Stimulated activated CD4-positive, alpha-beta T cell treated with anti-CD3 and anti-CD28 coated beads, Interleukin-1b, Interleukin-23, amount 100 ng/mL, for 1 hour (primary cell): ENCODE measurements around the gene MRPS24.

Experiments used
- DNase-seq, 2 donors: peaks; one replicate each; pipeline ENCODE4 v3.0.0-alpha.2; 2020; ENCODE audit warnings: low read depth in 2 of 2

Gene MRPS24

DNA sequence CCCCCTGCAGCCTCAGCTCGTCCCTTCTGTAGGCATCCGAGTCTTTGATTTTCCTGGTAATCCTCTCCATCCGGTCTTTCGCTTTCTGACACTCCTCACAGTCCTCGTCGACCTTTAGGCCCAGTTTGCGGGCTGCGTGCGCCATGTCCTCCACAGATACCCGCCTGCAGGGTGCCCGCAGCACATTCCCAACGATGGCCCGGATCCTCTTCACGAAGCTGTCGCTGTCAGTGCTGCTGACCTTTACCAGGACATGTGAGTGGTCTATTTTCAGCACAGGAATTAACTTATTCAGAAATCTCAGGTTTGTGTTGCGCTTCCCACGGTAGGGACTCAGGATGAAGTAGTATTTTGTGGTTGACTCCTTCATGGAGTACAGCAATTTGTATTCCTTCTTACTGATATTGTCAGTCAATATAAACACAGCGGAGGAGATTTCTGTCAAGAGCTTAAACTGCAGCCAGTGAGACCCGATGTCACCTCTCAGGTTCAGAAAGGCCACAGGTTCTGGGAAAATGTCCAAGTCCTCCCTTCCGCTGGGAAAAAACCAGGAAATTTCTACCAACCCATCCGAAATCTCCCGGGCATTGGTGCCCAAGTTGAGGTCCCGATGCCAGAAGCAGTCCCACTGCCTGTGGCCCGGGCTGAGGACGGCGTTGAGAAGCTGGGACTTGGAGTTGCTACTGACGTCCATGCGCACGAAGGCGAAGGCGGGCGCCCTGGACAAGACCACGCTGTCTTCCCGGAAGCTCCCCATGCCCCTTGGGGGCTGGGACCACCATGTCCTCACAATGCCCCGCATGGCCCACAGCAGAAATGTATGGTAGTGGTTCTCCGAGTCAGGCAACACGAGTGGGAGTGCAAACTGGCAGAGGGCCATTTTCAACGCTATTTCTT, 8.9 kb upstream of the MRPS24 start:
- no peak for DNase-seq

DNA sequence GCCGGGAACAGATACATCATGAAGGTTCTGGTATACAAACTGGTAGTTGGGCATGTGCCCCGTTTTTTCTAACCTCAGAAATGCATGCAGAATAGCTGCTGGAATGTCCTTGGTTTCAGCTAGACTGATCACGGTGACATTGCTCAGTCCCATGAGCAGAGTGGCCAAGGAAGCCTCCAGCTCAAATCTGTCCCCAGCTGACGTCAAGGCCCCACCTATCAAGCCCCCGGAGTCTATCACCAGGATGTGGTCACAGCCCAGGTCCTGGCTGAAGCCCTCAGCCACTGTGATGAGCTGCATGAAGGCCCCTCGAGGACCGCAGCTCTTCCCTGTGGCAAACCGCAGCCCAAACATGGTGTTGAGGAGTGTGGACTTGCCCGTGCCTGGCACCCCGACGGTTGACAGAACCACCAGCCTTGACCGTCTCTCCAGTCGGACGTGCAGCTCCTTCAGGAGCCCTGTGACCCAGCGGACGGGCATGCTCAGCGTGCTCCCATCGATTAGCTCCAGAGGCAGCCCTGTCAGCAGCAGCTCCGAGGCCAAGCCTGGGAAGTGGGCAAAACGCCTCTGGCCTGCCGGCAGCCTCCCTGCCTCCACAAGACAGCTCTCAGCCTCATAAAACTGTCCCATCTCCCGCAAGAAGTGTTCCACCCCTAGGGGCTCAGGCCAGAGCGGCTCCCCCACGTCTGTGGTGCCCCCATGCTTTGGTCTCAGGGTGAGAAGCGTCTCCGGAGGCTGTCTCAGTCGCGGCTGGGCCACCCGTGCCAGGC, 7.8 kb upstream of the MRPS24 start:
- no peak for DNase-seq

DNA sequence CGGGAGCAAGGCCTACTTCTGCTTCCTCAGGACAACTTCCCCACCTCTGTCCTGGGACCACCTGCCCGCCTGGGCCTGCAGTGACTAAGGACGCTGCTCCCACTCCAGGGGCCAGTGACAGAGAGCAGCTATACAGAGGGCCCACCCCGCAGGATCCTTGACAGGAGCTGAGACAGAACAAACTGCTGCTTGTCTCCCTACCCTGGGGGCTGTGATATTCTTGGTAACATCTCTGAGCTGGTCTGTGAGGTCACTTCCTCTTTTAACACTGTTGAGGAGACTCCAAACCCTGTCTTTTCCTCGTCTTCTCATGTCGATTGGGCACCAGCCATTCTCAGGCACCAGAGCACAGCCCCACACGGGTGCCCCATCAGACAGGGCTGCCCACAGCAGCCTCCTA, 6.9 kb upstream of the MRPS24 start:
- DNase-seq, result no peak

DNA sequence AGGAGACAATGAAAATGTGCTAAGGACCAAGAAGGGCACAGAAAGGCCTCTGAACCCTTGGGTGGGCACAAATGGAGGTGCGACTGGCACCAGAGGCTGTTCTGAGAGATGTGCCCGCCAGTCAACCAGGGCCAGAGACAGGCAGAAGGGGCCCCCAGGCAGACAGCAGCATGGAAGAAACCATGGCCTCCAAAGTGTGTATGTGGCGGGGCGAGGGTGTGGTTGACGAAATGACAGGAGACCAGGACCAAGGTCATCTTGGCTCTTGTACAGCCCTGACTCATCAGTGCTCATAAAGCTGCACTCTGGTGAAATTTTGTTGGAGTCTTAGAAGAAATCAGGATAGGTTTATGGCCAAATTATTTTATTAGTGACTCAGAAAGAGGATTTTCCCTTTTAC, 4.0 kb upstream of the MRPS24 start:
- no peak for DNase-seq

DNA sequence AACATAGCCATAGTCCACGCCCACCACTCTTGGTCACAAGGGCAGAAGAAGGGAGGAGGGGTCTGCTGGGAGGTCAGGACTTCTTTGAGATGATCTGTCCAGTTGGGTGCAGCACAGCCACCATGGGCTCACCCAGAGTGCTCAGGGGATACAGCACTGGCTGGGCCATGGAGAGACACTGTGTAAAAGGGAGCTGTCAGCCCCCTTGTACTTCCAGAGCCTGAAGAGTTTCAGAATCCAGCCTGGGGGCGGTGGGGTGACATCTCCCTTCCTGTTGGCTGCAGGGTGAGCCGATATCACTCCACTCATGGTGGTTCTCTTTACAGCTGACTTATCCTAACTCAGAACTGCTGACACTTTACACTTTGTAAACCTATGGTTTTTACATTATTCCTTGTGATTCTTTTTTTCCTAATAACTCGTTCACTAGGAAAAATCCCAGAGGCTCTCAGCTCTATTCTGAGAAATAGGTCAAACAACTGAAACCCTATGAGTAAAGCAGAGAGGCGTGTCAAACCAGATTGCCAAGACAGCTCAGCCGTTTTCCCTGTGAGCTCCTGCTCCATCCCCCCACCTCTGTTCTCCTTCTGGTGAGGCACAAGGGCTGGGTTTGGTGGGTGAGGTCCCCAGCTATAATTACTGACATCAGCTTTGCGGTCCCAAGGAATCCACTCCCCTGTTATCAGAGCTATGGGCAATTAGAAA, 3.2 kb upstream of the MRPS24 start:
- DNase-seq, result no peak

DNA sequence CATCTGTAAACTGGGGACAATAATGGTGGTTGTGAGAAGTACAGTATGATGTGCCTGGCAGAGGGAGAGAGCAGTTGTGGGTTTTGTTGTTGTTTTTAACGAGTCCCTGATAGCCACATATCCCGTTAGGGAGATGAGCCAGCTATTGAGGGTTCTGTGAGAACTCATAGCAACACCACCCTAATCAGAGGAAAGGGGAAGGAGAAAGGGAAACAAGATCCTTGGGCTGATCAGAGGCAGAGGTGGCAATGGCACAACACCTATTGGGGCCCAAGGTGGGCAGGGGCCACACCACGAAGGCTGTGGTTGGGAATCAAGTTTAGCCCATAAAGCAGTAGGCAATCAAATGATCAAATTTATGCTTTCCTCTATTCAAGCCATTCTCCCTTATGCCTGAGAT, 1.7 kb upstream of the MRPS24 start:
- no peak for DNase-seq

DNA sequence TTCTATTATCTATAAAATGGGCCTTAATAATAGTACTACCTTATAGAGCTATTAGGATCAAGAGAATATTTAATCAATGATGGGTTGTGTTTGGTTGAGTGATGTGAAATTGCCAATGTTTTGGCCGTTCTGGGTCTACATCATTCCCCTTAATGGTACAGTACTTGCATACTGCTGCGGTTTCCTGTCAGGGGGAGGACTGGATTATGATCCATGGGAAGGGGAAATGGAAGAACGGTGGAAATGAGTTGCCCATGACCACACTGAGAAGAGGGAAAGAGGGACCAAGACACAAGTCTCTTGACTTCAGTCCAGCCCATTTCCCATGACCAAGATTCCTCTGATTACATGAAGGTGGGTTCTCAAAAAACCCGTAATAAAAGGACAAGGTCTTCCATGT, 999 bp upstream of the MRPS24 start:
- DNase-seq, result no peak

DNA sequence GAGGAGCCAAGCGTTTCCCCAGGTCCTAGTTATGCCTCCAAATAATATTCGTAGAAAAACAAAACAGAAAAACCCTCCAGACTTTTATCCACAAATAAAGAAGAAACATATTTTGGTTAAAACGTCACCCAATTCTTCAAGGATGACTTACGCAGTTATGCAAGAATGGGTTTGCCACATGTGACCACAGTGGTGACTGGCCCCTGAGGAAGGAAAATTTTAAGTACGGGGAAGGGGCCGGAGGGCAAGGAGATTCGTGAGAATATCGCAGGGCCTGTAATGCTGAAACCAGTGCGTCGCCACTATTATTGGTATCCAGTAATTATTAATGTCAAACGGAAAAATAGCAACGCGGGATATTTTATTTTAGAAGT, 537 bp upstream of the MRPS24 start:
- DNase-seq, result no peak

DNA sequence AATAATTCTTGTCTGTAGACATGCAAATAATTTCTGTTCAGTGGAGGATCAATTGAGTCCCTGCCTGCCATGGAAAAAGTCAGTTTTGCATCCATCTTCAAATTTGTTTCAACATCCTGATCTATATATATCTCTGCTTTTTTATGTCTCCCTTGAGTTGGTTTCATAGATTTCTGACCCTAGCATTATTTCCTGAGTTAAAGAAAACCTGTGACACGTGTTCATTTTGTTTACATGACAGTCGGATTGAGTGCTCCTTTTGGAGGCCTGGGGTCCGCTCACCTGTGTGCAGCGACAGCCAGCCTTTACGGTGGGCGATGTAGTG, 674 bp downstream of the MRPS24 start:
- DNase-seq, result no peak

DNA sequence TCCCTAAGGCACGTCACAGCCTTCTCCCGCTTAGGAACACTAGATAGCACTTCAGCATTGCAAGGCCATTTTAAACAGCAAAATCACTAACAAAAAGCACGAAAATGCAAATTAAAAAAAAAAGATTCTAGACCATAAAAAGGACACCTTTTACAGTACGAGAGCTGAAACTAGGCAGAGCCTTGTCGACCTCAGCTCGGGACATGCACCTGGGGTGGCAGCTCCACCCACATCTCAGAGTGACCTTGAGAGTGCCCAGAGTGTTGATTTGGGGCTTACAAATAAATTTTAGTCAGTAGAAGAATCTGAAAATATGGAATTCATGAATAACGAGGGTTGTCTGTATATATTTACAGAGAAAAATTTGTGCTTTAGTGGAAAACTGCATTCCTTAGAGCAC, 1.1 kb downstream of the MRPS24 start:
- DNase-seq, result no peak

DNA sequence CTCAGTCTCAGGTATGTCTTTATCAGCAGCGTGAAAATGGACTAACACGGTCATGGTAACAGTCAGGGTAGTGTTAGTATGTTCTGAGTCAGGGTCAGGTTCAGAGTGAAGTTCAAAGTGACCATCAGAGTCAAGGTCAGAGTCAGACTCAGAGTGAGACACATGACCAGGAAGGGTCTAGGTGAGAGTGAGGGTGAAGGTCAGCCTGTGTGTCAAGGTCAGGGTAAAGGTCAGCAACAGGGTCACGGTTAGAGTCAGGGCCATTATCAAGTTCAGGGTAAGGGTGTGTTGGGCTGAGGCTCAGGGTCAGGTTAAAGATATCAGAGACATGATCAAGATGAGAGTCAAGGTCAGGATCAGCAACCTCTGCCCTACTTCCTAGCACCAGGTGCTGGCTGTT, 4.0 kb downstream of the MRPS24 start:
- DNase-seq, result no peak

DNA sequence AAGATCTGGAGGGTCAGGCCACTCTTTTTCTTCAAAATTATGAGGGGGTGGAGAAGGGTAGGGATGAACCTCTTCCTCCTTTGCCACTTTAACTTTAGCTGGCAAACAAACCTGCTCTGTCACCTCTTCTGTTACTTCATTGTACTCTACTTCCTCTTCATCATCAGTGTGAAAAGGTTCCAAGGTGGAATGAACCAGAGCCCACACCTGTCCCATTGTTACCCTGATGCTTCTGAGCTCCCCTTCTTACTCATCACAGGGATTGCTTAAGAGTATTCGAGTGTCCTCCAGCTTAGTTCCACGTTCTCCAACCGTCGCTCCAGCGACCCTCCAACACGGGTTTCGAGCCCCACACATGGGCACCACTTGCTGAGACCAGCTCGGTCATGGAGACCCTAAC, 5.2 kb downstream of the MRPS24 start:
- no peak for DNase-seq

DNA sequence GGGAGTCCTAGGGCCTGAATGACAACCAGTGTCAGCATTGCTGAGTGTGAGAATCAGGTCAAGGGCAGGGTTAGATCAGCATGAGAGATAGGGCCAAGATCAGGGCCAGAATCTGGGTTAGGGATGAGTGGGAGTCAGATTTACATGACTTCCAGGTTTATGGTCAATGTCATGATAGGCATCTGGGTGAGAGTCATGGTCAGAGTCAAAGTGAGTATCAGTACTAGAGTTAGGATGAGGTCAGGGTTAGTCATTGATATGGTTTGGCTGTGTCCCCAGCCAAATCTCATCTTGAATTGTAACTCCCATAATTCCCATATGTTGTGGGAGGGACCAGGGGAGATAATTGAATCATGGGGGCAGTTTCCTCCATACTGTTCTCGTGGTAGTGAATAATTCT, 12.3 kb downstream of the MRPS24 start:
- no peak for DNase-seq

DNA sequence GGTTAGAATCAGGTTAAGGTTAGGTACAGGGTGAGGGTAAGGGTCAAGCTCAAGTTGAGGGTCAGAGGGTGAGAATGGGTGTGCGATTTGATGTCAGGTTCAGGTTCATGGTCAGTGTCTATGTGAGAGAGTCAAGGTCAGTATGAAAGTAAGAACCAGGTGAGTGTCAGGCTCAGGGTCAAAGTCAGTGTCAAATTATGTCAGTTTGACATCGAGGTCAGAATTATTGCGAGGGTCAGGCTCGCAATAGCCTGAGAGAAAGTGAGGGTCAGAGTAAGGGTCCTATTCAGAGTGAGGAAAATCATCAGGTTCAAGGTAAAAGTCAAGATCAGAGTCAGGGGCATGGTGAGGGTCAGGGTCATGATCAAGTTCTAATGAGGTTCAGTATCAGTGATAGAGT, 13.0 kb downstream of the MRPS24 start:
- DNase-seq, result no peak

DNA sequence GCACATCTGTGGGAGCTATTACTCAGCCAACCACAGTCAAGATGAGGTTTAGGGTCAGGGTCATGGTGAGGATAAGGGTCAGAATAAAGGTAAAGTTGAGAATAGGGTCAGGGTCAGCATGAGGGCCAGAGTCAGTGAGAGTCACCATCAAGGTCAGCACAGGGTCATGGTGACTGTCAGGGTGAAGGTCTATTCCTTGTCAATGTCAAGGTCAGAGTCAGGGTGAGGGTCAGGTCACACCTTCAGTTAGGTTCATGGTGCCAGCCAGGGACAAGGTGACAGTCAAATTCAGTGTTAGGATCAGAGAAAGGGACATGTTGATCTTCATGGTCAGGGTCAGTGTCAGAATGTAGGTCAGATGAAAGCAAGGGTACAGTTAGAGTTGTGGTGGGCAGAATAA, 14.1 kb downstream of the MRPS24 start:
- no peak for DNase-seq

DNA sequence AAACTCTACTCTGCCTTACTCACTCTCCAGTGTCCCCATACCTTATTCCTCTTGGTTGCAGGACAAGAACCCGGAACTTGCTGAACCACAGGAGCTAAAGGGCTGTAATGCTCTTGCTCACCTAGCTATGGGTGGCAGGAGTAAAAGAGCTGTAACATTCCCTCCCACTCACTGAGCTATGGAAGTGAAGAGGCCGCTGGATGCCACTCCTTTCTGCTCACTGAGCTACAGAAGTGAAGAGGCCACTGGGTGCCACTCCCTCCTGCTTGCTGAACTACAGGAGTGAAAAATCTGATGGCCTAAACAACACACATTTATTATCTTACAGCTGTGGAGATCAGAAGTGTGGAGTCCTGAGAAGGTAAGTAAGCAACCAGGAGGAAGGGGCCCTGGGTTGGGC, 17.5 kb downstream of the MRPS24 start:
- no peak for DNase-seq

DNA sequence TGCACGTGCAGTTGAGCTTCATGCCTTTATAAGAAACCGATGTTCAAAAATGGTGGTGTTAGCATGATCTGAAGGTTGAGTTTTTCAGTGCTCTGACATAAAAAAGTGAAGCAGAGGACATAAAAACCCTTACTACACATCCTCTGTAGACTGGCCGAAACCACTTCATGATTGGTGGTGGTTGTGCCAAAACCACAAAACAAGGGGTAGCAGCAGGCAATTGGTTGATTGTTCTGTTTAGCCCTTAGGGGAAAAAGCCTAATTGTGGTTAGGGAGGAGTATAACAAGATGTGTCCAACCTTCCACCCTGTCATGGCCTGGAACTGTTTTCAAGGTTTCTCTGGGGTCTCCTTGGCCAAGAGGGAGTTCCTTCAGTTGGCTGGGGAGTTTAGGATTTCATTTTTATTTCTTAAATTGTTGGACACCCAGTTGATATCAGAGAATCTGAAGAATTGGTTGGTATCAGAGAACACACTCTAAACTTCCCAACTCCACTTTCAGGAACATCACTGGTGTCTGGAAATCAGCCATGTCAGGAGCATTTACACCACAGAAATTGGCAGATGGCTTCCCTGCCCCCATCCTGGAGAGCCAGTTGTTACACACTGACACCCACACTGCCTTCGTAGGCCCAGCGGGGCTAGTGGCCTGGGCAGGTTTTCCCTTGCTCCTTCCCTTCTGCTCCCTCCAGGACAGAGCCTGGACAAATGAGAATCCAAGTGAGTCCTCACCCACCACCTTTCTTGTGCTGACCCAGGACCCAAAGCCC, 18.8 kb downstream of the MRPS24 start:
- DNase-seq, result no peak

DNA sequence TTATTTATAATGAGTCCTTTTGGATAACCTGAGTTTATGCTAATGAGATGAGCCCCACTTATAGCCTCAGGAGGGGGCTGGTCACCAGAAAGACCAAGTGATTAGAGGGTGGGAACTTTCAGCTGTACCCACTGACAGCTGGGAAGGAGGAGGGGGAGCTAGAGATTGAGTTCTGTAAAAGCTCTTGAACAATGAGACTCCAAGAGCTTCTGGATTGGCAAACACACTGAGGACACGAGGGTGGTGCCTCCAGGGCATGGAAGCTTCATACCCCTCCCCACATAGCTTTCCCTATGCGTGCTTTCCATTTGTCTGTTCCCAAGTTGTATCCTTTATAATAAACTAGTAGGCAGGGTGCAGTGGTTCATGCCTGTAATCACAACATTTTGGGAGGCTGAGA, 20.3 kb downstream of the MRPS24 start:
- no peak for DNase-seq

DNA sequence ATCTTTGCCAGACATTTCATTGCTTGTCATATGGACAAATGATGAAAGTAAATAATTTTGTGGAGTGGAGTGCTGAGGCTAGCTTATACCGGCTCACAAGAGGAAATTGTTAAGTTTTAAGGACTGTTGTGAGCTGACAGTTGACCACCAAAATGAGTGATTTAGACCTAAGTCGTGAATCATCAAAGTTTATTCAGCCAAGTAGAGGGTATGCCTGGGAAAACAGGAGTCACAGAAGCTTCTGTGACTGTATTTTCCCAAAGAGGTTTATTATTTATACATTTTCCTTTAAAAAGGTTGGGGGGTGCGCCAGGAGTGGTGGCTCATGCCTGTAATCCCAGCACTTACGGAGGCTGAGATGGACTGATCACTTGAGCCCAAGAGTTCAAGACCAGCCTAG, 21.8 kb downstream of the MRPS24 start:
- DNase-seq, result no peak

DNA sequence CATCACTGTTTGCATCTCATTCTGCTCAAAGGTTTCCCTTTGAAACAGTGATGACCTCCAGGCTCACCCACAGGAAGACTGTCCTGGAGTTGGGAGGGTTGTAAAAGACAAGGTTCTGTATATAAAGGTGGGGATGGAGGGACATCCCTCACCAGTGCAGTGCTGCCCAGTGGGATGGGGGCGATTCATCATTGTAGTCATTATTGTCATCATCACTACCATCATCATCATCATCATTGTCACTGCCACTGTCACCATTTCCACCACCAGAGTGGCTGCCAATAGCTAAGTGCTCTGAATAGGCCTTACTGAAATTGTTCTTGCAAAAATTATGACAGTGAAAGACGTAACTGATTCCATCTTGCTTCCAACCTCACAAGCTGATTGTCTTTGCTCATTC, 24.7 kb downstream of the MRPS24 start:
- DNase-seq, result no peak

DNA sequence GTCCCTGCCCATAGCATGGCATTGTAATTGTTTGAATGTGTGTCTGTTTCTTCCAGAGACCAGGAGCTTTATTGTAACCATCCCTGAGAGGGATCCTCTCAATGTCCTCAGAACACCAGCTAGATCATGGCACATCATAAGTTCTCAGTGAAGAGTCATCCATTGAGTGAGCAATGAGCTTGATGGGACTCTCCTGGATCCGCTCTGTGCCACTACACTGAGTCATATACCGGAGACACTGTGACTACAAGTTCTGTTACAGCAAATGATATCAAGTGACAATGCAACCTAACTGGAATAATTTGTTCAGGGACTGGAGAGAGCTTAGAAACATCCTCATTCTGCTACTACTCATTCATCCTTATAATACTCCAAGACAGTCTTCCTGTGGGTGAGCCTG, 25.1 kb downstream of the MRPS24 start:
- DNase-seq, result no peak

DNA sequence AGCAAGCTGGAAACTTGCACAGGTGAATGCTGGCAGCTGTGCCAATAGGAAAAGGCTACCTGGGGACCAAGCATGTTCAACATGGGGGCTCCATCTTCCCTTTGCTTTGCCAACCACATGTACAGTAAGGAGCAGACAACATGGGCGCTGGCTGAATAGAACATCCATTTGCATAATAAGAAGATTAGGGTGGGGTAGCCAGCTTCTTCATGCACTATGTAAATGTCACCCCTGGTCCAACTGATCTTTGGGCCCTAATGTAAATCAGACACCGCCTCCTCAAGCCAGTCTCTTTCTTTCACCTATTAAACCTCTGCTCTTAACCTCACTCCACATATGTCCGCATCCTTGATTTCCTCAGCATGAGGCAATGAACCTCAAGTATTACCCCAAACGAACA, 26.0 kb downstream of the MRPS24 start:
- no peak for DNase-seq
